Measurements from ENCODE around the gene PHOX2B.

Gene PHOX2B

DNA sequence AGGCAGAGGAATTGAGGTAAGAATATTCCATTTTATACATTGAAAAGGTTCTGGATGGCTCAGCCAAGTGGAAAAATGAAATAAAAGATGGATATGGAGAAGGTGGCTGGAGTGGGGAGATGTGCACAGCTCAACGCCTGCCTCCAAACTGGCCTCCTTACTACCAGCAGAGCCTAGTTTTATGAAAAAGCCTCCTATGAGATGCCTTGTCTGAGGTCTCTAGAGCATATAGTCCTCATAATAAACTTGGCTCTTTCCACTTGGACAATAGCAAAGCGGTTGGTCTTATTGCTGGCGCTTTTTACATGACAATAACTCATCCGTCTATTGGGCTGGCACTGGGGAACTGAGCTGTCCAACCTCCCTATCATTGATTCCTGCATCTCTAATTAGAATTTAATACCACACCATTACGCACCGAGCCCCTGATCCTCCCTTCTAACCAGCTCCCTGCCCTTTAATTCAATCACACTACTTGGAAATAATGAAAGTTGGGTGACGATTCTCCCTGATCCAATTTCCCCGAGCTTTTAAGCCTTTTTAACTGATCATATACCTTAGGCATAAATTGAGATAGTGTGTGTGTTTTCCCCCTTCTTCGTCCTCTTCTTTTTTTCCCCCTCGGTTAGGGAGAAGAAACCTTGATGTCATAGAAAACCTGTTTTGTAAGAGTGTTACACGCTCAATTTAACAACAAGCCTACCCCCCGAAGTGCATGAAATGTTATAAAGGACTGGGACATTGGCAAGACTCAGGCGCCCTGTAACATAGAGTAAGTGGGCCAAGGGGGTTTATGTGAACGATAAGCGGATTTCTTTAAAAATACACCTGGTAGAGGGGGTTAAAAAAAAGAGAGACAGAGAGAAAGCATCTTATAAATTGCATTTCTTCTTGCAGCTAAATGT lies at the start of gene PHOX2B:
Gene PHOX2B, minus strand, starts transcription at position 155 of the 905 bp plus-strand sequence. Its CDS starts 115 bp downstream, at position 40.
- no peak for DNase-seq

GRCh38 chr4:41797260-41797659 lies 48.7 kb upstream of the PHOX2B start:
- no peak for DNase-seq

GRCh38 chr4:41796545-41797210 lies 48.2 kb upstream of the PHOX2B start:
- DNase-seq: no peak

GRCh38 chr4:41795796-41796385 lies 47.4 kb upstream of the PHOX2B start:
- no peak for DNase-seq

GRCh38 chr4:41792166-41792565 lies 43.6 kb upstream of the PHOX2B start:
- DNase-seq: no peak

GRCh38 chr4:41791557-41791956 lies 43.0 kb upstream of the PHOX2B start:
- no peak for DNase-seq

- no peak for DNase-seq
Measured at GRCh38 chr4:41787931-41788330, 39.4 kb upstream of the PHOX2B start.

DNA sequence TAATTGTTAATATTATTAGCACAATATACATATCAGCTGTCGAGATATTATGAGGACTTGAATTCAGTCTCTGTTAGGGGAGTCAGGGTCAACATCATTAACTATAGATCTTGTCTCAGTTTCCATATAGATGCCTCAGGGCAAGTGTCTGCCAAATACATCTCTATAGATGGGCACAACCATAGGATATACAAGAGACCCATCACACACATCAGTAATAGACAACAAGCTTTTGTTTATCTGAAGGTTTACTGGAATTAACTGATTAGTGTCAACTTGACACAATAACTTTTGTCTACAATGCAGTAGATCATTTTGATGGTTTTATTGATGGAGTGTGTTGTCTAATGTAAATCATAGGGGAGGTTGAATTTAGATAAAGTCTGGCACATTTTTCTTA lies 37.1 kb upstream of the PHOX2B start:
- no peak for DNase-seq

- DNase-seq: no peak
Measured at GRCh38 chr4:41784191-41784979, 35.9 kb upstream of the PHOX2B start.

DNA sequence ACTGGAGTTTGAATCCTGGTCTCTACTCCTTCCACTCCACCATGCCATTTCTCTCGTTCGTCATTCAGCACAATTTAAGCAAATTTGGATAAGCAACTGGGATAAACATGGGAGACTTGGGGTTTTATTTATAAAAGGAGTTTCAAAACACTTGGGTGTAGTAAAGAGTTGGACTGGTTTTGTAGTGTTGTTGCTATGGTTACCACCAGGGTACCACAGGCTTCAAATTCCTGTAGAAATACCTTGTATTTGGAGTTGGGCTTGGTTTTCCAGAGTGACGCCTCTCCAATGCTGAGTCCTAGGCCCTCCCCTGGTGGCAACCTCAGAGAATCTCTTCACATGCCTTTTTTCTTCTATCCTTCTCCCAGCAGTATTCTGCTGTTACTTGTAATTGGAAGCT lies 27.9 kb upstream of the PHOX2B start:
- DNase-seq: no peak

DNA sequence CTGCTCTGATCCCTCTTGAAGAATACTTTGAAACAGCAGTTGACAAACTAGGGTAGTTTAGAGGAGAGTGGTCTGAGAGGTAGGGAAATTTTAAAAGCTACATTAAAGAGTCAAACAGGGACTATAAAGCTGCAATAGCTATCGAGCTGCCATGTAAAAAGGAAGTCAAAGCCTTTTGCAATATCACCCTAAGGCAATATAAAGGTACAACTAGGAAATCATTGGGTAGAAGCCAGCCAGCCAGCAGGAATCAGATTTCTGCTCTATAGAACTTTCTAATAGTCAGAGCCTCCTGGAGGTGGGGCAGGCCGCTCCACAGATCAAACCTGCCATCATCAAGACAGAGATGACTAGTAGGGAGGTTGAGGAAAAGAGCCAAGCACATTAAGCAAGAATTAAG lies 15.2 kb upstream of the PHOX2B start:
- DNase-seq: no peak

GRCh38 chr4:41758884-41759283 lies 10.4 kb upstream of the PHOX2B start:
- DNase-seq: no peak

- no peak for DNase-seq
Measured at GRCh38 chr4:41757521-41758156, 9.1 kb upstream of the PHOX2B start.

- DNase-seq: no peak
Measured at GRCh38 chr4:41753942-41754341, 5.4 kb upstream of the PHOX2B start.

- no peak for DNase-seq
Measured at GRCh38 chr4:41752081-41752836, 3.7 kb upstream of the PHOX2B start.

GRCh38 chr4:41751449-41752061 lies 3.0 kb upstream of the PHOX2B start:
- no peak for DNase-seq

GRCh38 chr4:41750626-41751448 lies 2.3 kb upstream of the PHOX2B start:
- DNase-seq: no peak

- no peak for DNase-seq
Measured at GRCh38 chr4:41750121-41750625, 1.6 kb upstream of the PHOX2B start.

- DNase-seq: no peak
Measured at GRCh38 chr4:41749631-41750039, 1.1 kb upstream of the PHOX2B start.

All from C1 segment of cervical spinal cord (tissue), 14 donors.